Astrocyte (in vitro differentiated cells and primary cell): Measurements from ENCODE around the gene PCDHGA7. TPM values are rescaled to one million over a fixed set of nuclear protein-coding genes. Genes with fewer than 3 reads are reported as not detected.

Experiments used
- DNase-seq: peaks from one replicate; pipeline ENCODE4 v3.0.0-alpha.2; 2010; ENCODE audit warnings: low read depth
- FAIRE-seq: peaks from 2 replicates; lab custom pipeline; 2011; peaks lifted over from hg19 to GRCh38; lab: Jason Lieb, UNC
- H2AFZ ChIP-seq: 2 replicates; pipeline ENCODE4 v1.6.0; 2012; ENCODE audit warnings: low read depth, low read length, inconsistent platforms
- H3K27ac ChIP-seq: 2 replicates; pipeline ENCODE4 v1.5.1; 2011; ENCODE audit warnings: low read depth, low read length, inconsistent platforms
- H3K27me3 ChIP-seq: 2 replicates; pipeline ENCODE4 v1.6.0; 2011; ENCODE audit warnings: low read length, inconsistent platforms; ENCODE audit not compliant: insufficient read depth
- H3K36me3 ChIP-seq: 2 replicates; pipeline ENCODE4 v1.5.1; 2011; ENCODE audit warnings: low read length, inconsistent platforms; ENCODE audit not compliant: insufficient read depth
- H3K4me1 ChIP-seq: 2 replicates; pipeline ENCODE4 v1.5.1; 2011; ENCODE audit warnings: low read length, inconsistent platforms; ENCODE audit not compliant: insufficient read depth
- H3K4me2 ChIP-seq: 2 replicates; pipeline ENCODE4 v1.6.0; 2012; ENCODE audit warnings: low read length, inconsistent platforms
- H3K4me3 ChIP-seq: 2 replicates; pipeline ENCODE4 v1.5.1; 2011; ENCODE audit warnings: low read depth, mild to moderate bottlenecking, low read length, inconsistent platforms; ENCODE audit not compliant: insufficient read depth
- H3K79me2 ChIP-seq: 2 replicates; pipeline ENCODE4 v1.6.0; 2012; ENCODE audit warnings: mild to moderate bottlenecking, low read length, inconsistent platforms; ENCODE audit not compliant: insufficient read depth
- H3K9ac ChIP-seq: 2 replicates; pipeline ENCODE4 v1.6.0; 2012; ENCODE audit warnings: mild to moderate bottlenecking, low read length, inconsistent platforms
- H3K9me3 ChIP-seq: 2 replicates; pipeline ENCODE4 v1.5.1; 2012; ENCODE audit warnings: low read depth, mild to moderate bottlenecking, low read length, inconsistent platforms; ENCODE audit not compliant: insufficient read depth
- H4K20me1 ChIP-seq: 2 replicates; pipeline ENCODE4 v1.6.0; 2012; ENCODE audit warnings: low read length, inconsistent platforms; ENCODE audit not compliant: insufficient read depth
- H3K27ac Mint-ChIP-seq: one replicate; pipeline ENCODE4 v1.8.0; 2021; ENCODE audit warnings: mild to moderate bottlenecking, mixed read lengths; ENCODE audit not compliant: unreplicated experiment
- H3K27me3 Mint-ChIP-seq: one replicate; pipeline ENCODE4 v1.8.0; 2021; ENCODE audit warnings: low read depth, mixed read lengths; ENCODE audit not compliant: unreplicated experiment
- H3K36me3 Mint-ChIP-seq: one replicate; pipeline ENCODE4 v1.8.0; 2021; ENCODE audit warnings: low read depth, mixed read lengths; ENCODE audit not compliant: unreplicated experiment
- H3K4me1 Mint-ChIP-seq: one replicate; pipeline ENCODE4 v1.8.0; 2021; ENCODE audit warnings: low read depth, mixed read lengths; ENCODE audit not compliant: unreplicated experiment
- H3K4me3 Mint-ChIP-seq: one replicate; pipeline ENCODE4 v1.8.0; 2021; ENCODE audit warnings: mild to moderate bottlenecking, moderate library complexity, mixed read lengths; ENCODE audit not compliant: unreplicated experiment
- H3K9me3 Mint-ChIP-seq: one replicate; pipeline ENCODE4 v1.8.0; 2021; ENCODE audit warnings: mild to moderate bottlenecking, mixed read lengths; ENCODE audit not compliant: unreplicated experiment
- EZH2 ChIP-seq: IDR thresholded peaks from 2 replicates; pipeline ENCODE4 v1.6.1; 2012; ENCODE audit warnings: mild to moderate bottlenecking, low read length, inconsistent platforms; ENCODE audit not compliant: insufficient read depth
- total RNA-seq: library from RNA; stranded (reverse); gene quantifications from 2 replicates; pipeline ENCODE4 v1.2.1, GENCODE V29; 2021
- TF ChIP-seq, protein P1 (sequence below): IDR thresholded peaks from 2 replicates; pipeline ENCODE4 v1.5.1; 2011; ENCODE audit warnings: low read depth, mild to moderate bottlenecking, inconsistent platforms, low read length, moderate library complexity; ENCODE audit not compliant: insufficient read depth

PCDHGA7 gene
- total RNA-seq, 1 donor from 2014 or later, result 0.57 TPM

DNA sequence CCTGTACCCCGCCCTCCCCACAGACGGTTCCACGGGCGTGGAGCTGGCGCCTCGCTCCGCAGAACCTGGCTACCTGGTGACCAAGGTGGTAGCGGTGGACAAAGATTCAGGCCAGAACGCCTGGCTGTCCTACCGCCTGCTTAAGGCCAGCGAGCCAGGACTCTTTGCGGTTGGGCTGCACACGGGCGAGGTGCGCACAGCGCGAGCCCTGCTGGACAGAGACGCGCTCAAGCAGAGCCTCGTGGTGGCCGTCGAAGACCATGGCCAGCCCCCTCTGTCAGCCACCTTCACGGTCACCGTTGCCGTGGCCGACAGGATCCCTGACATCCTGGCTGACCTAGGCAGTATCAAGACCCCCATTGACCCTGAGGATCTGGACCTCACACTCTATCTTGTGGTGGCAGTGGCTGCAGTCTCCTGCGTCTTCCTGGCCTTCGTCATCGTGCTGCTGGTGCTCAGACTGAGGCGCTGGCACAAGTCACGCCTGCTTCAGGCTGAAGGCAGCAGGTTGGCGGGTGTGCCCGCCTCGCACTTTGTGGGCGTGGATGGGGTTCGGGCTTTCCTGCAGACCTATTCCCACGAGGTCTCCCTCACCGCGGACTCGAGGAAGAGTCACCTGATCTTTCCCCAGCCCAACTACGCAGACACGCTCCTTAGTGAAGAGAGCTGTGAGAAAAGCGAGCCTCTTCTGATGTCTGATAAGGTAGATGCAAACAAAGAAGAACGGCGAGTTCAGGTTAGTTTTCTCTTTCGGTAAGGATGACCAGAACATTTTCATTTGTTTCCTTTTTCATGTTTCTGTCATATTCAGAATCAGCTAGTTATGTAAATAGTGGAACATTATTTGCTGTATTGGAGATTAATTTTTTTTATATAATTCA lies 16.3 kb upstream of the PCDHGA7 start:
- Mint-ChIP-seq H3K4me1 (no peaks in the 10 kb centered on the region), H3K27me3 (no peaks in the 10 kb centered on the region), H3K36me3 (peaks cover 9% of the 10 kb centered on the region), H3K4me3 (no peak overlapping the region), H3K27ac (no peak overlapping the region), H3K9me3 (peaks cover 20% of the 10 kb centered on the region)
- TF ChIP-seq, protein P1, sequence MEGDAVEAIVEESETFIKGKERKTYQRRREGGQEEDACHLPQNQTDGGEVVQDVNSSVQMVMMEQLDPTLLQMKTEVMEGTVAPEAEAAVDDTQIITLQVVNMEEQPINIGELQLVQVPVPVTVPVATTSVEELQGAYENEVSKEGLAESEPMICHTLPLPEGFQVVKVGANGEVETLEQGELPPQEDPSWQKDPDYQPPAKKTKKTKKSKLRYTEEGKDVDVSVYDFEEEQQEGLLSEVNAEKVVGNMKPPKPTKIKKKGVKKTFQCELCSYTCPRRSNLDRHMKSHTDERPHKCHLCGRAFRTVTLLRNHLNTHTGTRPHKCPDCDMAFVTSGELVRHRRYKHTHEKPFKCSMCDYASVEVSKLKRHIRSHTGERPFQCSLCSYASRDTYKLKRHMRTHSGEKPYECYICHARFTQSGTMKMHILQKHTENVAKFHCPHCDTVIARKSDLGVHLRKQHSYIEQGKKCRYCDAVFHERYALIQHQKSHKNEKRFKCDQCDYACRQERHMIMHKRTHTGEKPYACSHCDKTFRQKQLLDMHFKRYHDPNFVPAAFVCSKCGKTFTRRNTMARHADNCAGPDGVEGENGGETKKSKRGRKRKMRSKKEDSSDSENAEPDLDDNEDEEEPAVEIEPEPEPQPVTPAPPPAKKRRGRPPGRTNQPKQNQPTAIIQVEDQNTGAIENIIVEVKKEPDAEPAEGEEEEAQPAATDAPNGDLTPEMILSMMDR, result no peak
- TF ChIP-seq EZH2, result no peak
- Histone ChIP-seq H3K27me3 (peaks cover 18% of the 10 kb centered on the region), H4K20me1 (no peaks in the 10 kb centered on the region), H3K4me2 (no peak overlapping the region), H3K4me3 (no peak overlapping the region), H3K36me3 (no peaks in the 10 kb centered on the region), H3K9me3 (peaks cover 52% of the 10 kb centered on the region), H3K79me2 (no peaks in the 10 kb centered on the region), H3K27ac (no peak overlapping the region), H3K9ac (no peak overlapping the region), H2AFZ (no peak overlapping the region), H3K4me1 (no peaks in the 10 kb centered on the region)
- FAIRE-seq (no peak), DNase-seq (no peak)

DNA sequence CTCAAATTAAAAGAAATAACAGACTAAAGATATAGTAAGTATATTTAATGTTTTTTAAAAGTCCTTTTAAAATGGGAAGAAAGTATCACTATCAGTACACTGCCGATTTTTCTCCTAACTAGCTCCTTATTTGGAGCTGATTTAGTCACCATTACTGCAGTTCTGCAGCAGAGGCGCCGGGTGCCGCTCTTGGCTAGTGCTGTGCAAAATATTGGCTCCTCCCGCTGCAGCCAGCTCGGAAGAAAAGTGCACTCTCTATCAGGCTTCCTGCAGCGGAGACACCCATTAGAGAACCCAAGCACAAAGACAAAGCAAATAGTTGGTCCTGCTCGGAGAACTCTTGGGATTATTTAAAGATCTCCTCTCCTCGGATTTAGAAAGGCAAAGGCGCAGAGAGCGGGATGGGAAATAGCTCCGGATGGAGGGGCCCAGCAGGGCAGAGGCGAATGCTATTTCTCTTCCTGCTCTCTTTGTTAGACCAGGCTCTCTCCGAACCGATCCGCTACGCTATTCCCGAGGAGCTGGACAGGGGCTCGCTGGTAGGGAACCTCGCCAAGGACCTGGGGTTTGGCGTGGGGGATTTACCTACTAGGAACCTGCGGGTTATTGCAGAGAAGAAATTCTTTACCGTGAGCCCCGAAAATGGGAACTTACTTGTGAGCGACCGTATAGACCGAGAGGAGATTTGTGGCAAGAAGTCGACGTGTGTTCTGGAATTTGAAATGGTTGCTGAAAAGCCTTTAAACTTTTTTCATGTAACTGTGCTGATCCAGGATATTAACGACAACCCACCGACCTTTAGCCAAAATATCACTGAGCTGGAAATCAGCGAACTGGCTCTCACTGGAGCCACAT lies 12.3 kb upstream of the PCDHGA7 start, which contains the start of gene PCDHGB3:
PCDHGB3 (plus strand) TSS at position 249 of the 855 bp plus-strand sequence; CDS start at position 402, 153 bp downstream.
- H3K36me3 Mint-ChIP-seq, result peaks cover 5% of the 10 kb centered on the region
- H2AFZ ChIP-seq, result peak within 1 kb of the TSS; percentile 63
- H3K9me3 Mint-ChIP-seq, result peaks cover 27% of the 10 kb centered on the region

More for the DNA sequence above, 12.3 kb upstream of the PCDHGA7 start, which contains the start of gene PCDHGB3:
- no peak within 1 kb of the TSS for H3K4me3 Mint-ChIP-seq
- Histone ChIP-seq H3K9ac (peak within 1 kb of the TSS; percentile 62), H4K20me1 (no peaks in the 10 kb centered on the region), H3K4me1 (no peaks in the 10 kb centered on the region), H3K27ac (no peak within 1 kb of the TSS), H3K4me3 (peak within 1 kb of the TSS; percentile 51), H3K9me3 (peaks cover 56% of the 10 kb centered on the region), H3K79me2 (no peaks in the 10 kb centered on the region), H3K4me2 (peak within 1 kb of the TSS; percentile 81), H3K36me3 (no peaks in the 10 kb centered on the region), H3K27me3 (peaks cover 2% of the 10 kb centered on the region)
- no peaks in the 10 kb centered on the region for H3K4me1 Mint-ChIP-seq
- DNase-seq (peak; percentile 39), FAIRE-seq (peak; percentile 13)
- TF ChIP-seq, protein P1, result peak; percentile 38
- TF ChIP-seq EZH2, result no peak
- H3K27me3 Mint-ChIP-seq, result no peaks in the 10 kb centered on the region
- H3K27ac Mint-ChIP-seq, result no peak within 1 kb of the TSS
